Activated naive CD4-positive, alpha-beta T cell treated with anti-CD3 and anti-CD28 coated beads, Interleukin-2, amount 50 U/mL, for 72 hours (primary cell): ENCODE results near the gene ACAP2. TPM values are rescaled to one million over a fixed set of nuclear protein-coding genes. Genes with fewer than 3 reads are reported as not detected.
"Not testable (repeated sequence)": the region's sequence is repeated elsewhere in the genome, so short reads cannot be mapped to it uniquely, and the experiment has no call there.

Source experiments
- ATAC-seq, 2 donors: fragments of 150-1000 bp; cut with Tn5 transposase; 2 replicates each; pipeline ENCODE4 v1.10.0; 2021; ENCODE audit warnings: mild to moderate bottlenecking in 2 of 2, moderate library complexity in 2 of 2
- DNase-seq, 2 donors: peaks; one replicate each; pipeline ENCODE4 v3.0.0; 2021 to 2022; ENCODE audit warnings: low spot score in 2 of 2
- H3K27ac Mint-ChIP-seq, 2 donors: one replicate each; pipeline ENCODE4 v1.8.0; 2022; ENCODE audit warnings: mild to moderate bottlenecking in 2 of 2, mixed read lengths in 2 of 2
- H3K36me3 Mint-ChIP-seq, 2 donors: one replicate each; pipeline ENCODE4 v1.8.0; 2022; ENCODE audit warnings: mixed read lengths in 2 of 2
- H3K9me3 Mint-ChIP-seq, 2 donors: one replicate each; pipeline ENCODE4 v1.8.0; 2022; ENCODE audit warnings: mixed read lengths in 2 of 2
- total RNA-seq, 2 donors: library from RNA; stranded (reverse); gene quantifications; one replicate each; pipeline ENCODE4 v1.2.3, GENCODE V29; 2022

The ACAP2 gene
- total RNA-seq, 2 donors from 2014 or later: 46.3 to 75.8 TPM

- no peak overlapping the region for H3K27ac Mint-ChIP-seq
- ATAC-seq (no peak), DNase-seq (no peak)
- H3K36me3 Mint-ChIP-seq: peaks cover 9 to 18% of the 10 kb centered on the region in 2 donors
- H3K9me3 Mint-ChIP-seq: no peaks in the 10 kb centered on the region
Observed at GRCh38 chr3:195405651-195406050, 37.2 kb downstream of the ACAP2 start.

GRCh38 chr3:195403841-195404408, 38.9 kb downstream of the ACAP2 start:
- H3K27ac Mint-ChIP-seq: no peak overlapping the region
- peaks cover 9 to 11% of the 10 kb centered on the region in 2 donors for H3K36me3 Mint-ChIP-seq
- H3K9me3 Mint-ChIP-seq: no peaks in the 10 kb centered on the region
- ATAC-seq: no peak
- no peak for DNase-seq

- H3K36me3 Mint-ChIP-seq: peaks cover 4 to 14% of the 10 kb centered on the region in 2 donors
- no peak for DNase-seq
- H3K9me3 Mint-ChIP-seq: no peaks in the 10 kb centered on the region
- H3K27ac Mint-ChIP-seq: no peak overlapping the region
- no peak for ATAC-seq
Observed at GRCh38 chr3:195403244-195403643, 39.6 kb downstream of the ACAP2 start.

- DNase-seq (no peak), ATAC-seq (no peak)
- peaks cover 4 to 14% of the 10 kb centered on the region in 2 donors for H3K36me3 Mint-ChIP-seq
Observed at GRCh38 chr3:195401943-195402342, 40.9 kb downstream of the ACAP2 start.

GRCh38 chr3:195398460-195398859, 44.4 kb downstream of the ACAP2 start:
- H3K27ac Mint-ChIP-seq, H3K9me3 Mint-ChIP-seq, DNase-seq, H3K36me3 Mint-ChIP-seq, ATAC-seq: not testable (repeated sequence)

More at GRCh38 chr3:195401943-195402342, 40.9 kb downstream of the ACAP2 start:
- Mint-ChIP-seq H3K27ac (peak overlapping the region in 1 of 2 donors; percentile 34), H3K9me3 (no peaks in the 10 kb centered on the region)

DNA sequence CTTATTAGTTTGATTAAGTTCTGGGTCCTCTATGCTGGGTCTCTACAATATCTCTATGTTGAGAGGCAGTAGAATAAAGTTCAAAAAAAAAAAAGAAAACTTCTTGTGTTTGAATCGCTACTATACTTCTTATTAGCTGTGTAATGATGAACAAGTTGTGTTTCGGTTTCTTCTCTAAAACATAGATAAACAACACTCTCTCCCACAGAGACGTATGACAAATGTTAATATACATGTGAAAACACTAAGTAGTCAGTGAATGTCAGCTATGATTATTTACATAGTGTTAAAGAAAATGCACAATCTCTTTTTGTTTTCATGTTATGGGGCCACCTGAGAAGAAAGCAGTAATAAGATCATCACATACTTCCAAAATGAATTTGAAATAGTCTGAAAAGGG, 45.3 kb downstream of the ACAP2 start:
- DNase-seq (no peak), ATAC-seq (no peak)
- Mint-ChIP-seq H3K27ac (no peak overlapping the region), H3K9me3 (no peaks in the 10 kb centered on the region), H3K36me3 (peaks cover 0 to 4% of the 10 kb centered on the region in 2 donors)

GRCh38 chr3:195395208-195395816, 47.5 kb downstream of the ACAP2 start:
- Mint-ChIP-seq H3K9me3 (no peaks in the 10 kb centered on the region), H3K36me3 (peaks cover 0 to 4% of the 10 kb centered on the region in 2 donors), H3K27ac (no peak overlapping the region)
- ATAC-seq: no peak
- DNase-seq: no peak

DNA sequence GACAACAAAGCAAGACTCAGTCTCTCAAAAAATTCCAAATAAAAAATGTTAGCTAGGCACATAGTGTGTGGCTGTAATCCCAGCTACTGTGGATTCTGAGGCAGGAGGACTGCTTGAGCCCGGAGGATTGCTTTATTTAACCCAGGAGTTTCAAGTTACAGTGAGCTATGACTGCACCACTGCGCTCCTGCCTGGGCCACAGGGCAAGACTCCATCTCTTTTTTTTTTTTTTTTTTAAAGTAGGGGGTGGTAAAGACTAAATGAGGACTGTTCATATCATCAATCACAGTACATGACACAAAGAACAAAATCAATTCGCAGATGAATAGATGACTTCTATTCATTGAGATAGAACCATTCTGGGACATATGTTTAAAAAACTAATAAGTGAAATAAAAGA, 48.1 kb downstream of the ACAP2 start:
- Mint-ChIP-seq H3K36me3 (peaks cover 0 to 4% of the 10 kb centered on the region in 2 donors), H3K27ac (no peak overlapping the region), H3K9me3 (no peaks in the 10 kb centered on the region)
- no peak for ATAC-seq
- no peak for DNase-seq

GRCh38 chr3:195394024-195394423, 48.8 kb downstream of the ACAP2 start:
- no peak overlapping the region for H3K27ac Mint-ChIP-seq
- H3K36me3 Mint-ChIP-seq: peaks cover 0 to 4% of the 10 kb centered on the region in 2 donors
- ATAC-seq (no peak), DNase-seq (no peak)
- no peaks in the 10 kb centered on the region for H3K9me3 Mint-ChIP-seq

DNA sequence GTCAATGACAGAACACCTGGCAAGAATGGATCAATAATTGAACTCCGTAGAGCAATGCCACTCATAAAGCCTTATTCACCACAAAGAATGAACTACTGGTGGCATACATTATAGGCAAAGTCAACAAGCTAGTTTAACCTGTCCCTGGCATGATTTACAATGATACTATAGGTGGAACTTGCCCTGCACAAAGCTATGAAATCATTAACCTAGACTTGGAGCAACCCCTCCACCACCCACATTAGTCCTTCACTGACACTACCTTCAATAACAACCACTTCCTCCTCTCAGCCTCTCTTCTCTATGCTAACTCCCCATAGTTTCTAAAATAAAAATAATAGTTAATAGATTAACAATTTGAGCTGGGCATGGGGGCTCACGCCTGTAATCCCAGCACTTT, 54.4 kb downstream of the ACAP2 start:
- no peak for DNase-seq
- no peak for ATAC-seq
- Mint-ChIP-seq H3K9me3 (no peaks in the 10 kb centered on the region), H3K27ac (no peak overlapping the region), H3K36me3 (no peaks in the 10 kb centered on the region)

DNA sequence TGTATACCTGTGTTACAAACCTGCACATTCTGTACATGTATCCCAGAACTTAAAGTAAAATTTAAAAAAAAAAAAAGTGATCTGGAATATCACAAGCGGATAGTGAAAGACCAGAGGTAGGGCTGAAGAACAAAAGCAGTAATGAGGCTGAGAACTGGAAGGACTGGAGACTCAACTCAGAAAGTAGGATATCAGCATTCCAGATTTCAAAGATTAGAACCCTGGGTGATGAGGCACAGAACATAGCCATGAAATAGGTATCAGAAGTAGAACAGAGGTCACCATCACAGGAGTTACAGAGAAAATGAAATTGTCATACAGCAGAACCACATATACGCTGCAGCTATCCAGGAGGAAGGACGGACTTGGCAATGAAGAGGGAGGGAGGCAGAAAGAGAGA, 56.1 kb downstream of the ACAP2 start:
- DNase-seq (no peak), ATAC-seq (no peak)
- Mint-ChIP-seq H3K36me3 (no peaks in the 10 kb centered on the region), H3K9me3 (no peaks in the 10 kb centered on the region), H3K27ac (no peak overlapping the region)

- Mint-ChIP-seq H3K9me3 (no peaks in the 10 kb centered on the region), H3K36me3 (no peaks in the 10 kb centered on the region), H3K27ac (no peak overlapping the region)
- no peak for ATAC-seq
- no peak for DNase-seq
Observed at GRCh38 chr3:195385526-195385925, 57.3 kb downstream of the ACAP2 start.

DNA sequence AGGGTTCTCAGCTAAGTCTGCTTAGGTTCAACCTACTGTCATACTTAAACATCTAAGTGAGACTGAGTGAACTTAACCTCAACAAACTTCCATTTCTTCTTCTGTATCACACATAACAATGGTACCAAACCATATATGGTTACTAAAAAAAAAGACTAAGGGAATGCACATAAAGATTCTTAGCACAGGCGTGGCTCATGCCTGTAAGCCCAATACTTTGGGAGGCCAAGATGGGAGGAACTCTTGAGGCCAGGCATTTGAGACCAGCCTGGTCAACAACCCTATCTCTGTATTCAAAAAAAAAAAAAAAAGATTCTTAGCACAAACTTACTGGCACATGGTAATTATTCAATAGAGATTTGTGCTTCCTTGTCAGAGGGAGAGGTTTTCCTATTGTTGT, 57.9 kb downstream of the ACAP2 start:
- no peaks in the 10 kb centered on the region for H3K9me3 Mint-ChIP-seq

GRCh38 chr3:195372220-195372619, 70.6 kb downstream of the ACAP2 start:
- Mint-ChIP-seq H3K36me3 (peaks cover 0 to 14% of the 10 kb centered on the region in 2 donors), H3K9me3 (no peaks in the 10 kb centered on the region), H3K27ac (no peak overlapping the region)
- ATAC-seq (no peak), DNase-seq (no peak)

More for the DNA sequence above, 57.9 kb downstream of the ACAP2 start:
- no peak for DNase-seq
- ATAC-seq: no peak
- Mint-ChIP-seq H3K27ac (no peak overlapping the region), H3K36me3 (no peaks in the 10 kb centered on the region)

DNA sequence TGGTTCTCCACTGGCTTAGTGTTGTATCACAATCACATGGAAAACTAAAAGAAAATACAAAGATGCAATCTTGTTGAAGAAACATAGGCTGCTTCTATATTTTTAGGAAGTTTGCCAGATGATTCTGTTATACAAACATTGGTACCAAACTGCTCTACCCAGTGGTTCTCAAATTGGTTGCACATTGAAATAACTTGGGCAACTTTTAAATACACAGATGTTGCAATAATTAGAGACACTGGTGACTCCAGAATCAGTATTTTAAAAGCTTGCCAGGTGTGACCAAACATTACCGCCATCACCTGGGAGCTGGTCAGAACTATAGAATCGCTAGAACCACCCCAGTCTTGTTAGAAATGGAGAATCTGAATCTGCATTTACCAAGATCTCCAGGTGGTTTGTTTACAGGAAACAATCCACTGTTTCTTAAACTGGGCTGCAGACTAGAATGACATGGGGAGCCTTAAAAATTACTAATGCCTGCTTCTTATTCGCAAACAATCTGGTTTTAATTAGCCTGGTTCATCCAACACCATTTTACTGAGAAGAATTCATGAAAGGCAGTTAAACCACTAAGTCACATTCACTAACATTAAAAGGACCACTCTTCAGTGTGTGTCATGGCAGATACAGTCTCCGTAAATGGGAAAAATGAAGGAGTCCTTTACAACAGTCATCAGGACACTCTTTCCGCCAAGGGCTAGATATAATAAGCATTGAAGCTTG, 76.5 kb downstream of the ACAP2 start:
- ATAC-seq (no peak), DNase-seq (no peak)
- no peak overlapping the region for H3K27ac Mint-ChIP-seq
- no peaks in the 10 kb centered on the region for H3K9me3 Mint-ChIP-seq
- peaks cover 0 to 21% of the 10 kb centered on the region in 2 donors for H3K36me3 Mint-ChIP-seq

GRCh38 chr3:195365371-195365770, 77.4 kb downstream of the ACAP2 start:
- Mint-ChIP-seq H3K27ac (no peak overlapping the region), H3K36me3 (peaks cover 0 to 23% of the 10 kb centered on the region in 2 donors), H3K9me3 (no peaks in the 10 kb centered on the region)
- DNase-seq (no peak), ATAC-seq (no peak)

GRCh38 chr3:195357797-195358196, 85.0 kb downstream of the ACAP2 start:
- not testable (repeated sequence) for ATAC-seq, H3K9me3 Mint-ChIP-seq, DNase-seq
- Mint-ChIP-seq H3K36me3 (peaks cover 0 to 11% of the 10 kb centered on the region in 2 donors), H3K27ac (peak overlapping the region in 1 of 2 donors; percentile 16)
